HuH-7.5 (cell line): ENCODE measurements around the gene PDE7B.

Experiments used
- DNase-seq: peaks from one replicate; pipeline ENCODE4 v3.0.0; 2011; ENCODE audit warnings: low spot score

The PDE7B gene

GRCh38 chr6:136153707-136154375, 302.3 kb downstream of the PDE7B start:
- DNase-seq = no peak

- DNase-seq = no peak
Observed at GRCh38 chr6:136155191-136155590, 303.7 kb downstream of the PDE7B start.

GRCh38 chr6:136157743-136158142, 306.2 kb downstream of the PDE7B start:
- no peak for DNase-seq

- DNase-seq = no peak
Observed at GRCh38 chr6:136158387-136158821, 306.9 kb downstream of the PDE7B start.

- no peak for DNase-seq
Observed at GRCh38 chr6:136158971-136159370, 307.5 kb downstream of the PDE7B start.

GRCh38 chr6:136160250-136160649, 308.7 kb downstream of the PDE7B start:
- no peak for DNase-seq

- DNase-seq = no peak
Observed at GRCh38 chr6:136161950-136162349, 310.4 kb downstream of the PDE7B start.

- DNase-seq = no peak
Observed at GRCh38 chr6:136163260-136163659, 311.8 kb downstream of the PDE7B start.

- no peak for DNase-seq
Observed at GRCh38 chr6:136166815-136167214, 315.3 kb downstream of the PDE7B start.

GRCh38 chr6:136169394-136170148, 318.1 kb downstream of the PDE7B start:
- DNase-seq = no peak

- no peak for DNase-seq
Observed at GRCh38 chr6:136171231-136171630, 319.7 kb downstream of the PDE7B start.

- no peak for DNase-seq
Observed at GRCh38 chr6:136173519-136174507, 322.3 kb downstream of the PDE7B start.

- no peak for DNase-seq
Observed at GRCh38 chr6:136174510-136174909, 323.0 kb downstream of the PDE7B start.

GRCh38 chr6:136175873-136176272, 324.4 kb downstream of the PDE7B start:
- DNase-seq = no peak

GRCh38 chr6:136178749-136179148, 327.2 kb downstream of the PDE7B start:
- no peak for DNase-seq

GRCh38 chr6:136180704-136181511, 329.4 kb downstream of the PDE7B start:
- DNase-seq = no peak

GRCh38 chr6:136181512-136181833, 330.0 kb downstream of the PDE7B start:
- DNase-seq = no peak

- DNase-seq = no peak
Observed at GRCh38 chr6:136181861-136182260, 330.4 kb downstream of the PDE7B start.

GRCh38 chr6:136184738-136185137, 333.2 kb downstream of the PDE7B start:
- no peak for DNase-seq

GRCh38 chr6:136186363-136186762, 334.9 kb downstream of the PDE7B start:
- no peak for DNase-seq

- DNase-seq = no peak
Observed at GRCh38 chr6:136188486-136188885, 337.0 kb downstream of the PDE7B start.

- DNase-seq = no peak
Observed at GRCh38 chr6:136189104-136189503, 337.6 kb downstream of the PDE7B start.
